Nephron (organoid): ENCODE data around the gene ATG16L2.

Source experiments
- H3K27ac Mint-ChIP-seq, 3 experiments: 2 replicates each; pipeline ENCODE4 v1.8.0; 2020; ENCODE audit warnings: mixed read lengths in 3 of 3, mild to moderate bottlenecking in 2 of 3, moderate library complexity in 1 of 3
- H3K27me3 Mint-ChIP-seq: 2 replicates; pipeline ENCODE4 v1.8.0; 2021; ENCODE audit warnings: low read depth, mild to moderate bottlenecking, moderate library complexity, mixed read lengths
- H3K36me3 Mint-ChIP-seq: 2 replicates; pipeline ENCODE4 v1.8.0; 2020; ENCODE audit warnings: low read depth, mixed read lengths
- H3K4me1 Mint-ChIP-seq: 2 replicates; pipeline ENCODE4 v1.8.0; 2020; ENCODE audit warnings: mixed read lengths
- H3K4me3 Mint-ChIP-seq, 3 experiments: 2 replicates each; pipeline ENCODE4 v1.8.0; 2020; ENCODE audit warnings: mild to moderate bottlenecking in 3 of 3, mixed read lengths in 3 of 3, moderate library complexity in 2 of 3
- H3K9me3 Mint-ChIP-seq: 2 replicates; pipeline ENCODE4 v1.8.0; 2020; ENCODE audit warnings: mixed read lengths
- TF ChIP-seq, protein P1 (sequence below), 3 experiments: fragments of 200-600 bp; sonication (generic); IDR thresholded peaks; one replicate each; pipeline ENCODE4 v1.5.0; 2021; ENCODE audit warnings: antibody characterized with exemption in 3 of 3; ENCODE audit not compliant: unreplicated experiment in 3 of 3

ATG16L2 gene

DNA sequence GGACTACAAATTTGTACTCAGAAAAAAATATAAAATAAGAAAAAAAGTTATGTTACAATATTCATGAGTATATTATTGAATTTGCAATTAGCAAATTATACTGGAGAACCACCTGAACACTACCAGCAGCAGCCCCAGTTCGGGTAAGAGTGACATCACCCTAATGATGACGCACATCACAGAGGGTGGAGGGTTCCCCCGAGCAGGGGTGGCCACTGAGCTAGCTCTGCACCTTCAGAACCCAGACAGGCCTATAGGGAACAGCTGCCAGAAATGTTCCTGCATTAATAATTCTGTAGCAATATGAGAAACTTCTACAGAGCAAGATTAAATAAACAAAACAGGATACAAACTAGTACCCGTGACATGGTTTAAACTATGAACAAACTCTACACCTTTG is 44.5 kb upstream of the ATG16L2 start:
- no peak overlapping the region for H3K4me3 Mint-ChIP-seq
- H3K27ac Mint-ChIP-seq: peak overlapping the region in 2 of 3 experiments; percentile 40 to 62
- H3K27me3 Mint-ChIP-seq: peaks cover 3% of the 10 kb centered on the region
- no peaks in the 10 kb centered on the region for H3K9me3 Mint-ChIP-seq
- TF ChIP-seq, protein P1, sequence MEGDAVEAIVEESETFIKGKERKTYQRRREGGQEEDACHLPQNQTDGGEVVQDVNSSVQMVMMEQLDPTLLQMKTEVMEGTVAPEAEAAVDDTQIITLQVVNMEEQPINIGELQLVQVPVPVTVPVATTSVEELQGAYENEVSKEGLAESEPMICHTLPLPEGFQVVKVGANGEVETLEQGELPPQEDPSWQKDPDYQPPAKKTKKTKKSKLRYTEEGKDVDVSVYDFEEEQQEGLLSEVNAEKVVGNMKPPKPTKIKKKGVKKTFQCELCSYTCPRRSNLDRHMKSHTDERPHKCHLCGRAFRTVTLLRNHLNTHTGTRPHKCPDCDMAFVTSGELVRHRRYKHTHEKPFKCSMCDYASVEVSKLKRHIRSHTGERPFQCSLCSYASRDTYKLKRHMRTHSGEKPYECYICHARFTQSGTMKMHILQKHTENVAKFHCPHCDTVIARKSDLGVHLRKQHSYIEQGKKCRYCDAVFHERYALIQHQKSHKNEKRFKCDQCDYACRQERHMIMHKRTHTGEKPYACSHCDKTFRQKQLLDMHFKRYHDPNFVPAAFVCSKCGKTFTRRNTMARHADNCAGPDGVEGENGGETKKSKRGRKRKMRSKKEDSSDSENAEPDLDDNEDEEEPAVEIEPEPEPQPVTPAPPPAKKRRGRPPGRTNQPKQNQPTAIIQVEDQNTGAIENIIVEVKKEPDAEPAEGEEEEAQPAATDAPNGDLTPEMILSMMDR (IDR thresholded peaks at IDR 0.05; ENCODE audit: unreplicated experiment in 3 of 3): no peak
- H3K4me1 Mint-ChIP-seq: peaks cover 48% of the 10 kb centered on the region
- H3K36me3 Mint-ChIP-seq: no peaks in the 10 kb centered on the region

DNA sequence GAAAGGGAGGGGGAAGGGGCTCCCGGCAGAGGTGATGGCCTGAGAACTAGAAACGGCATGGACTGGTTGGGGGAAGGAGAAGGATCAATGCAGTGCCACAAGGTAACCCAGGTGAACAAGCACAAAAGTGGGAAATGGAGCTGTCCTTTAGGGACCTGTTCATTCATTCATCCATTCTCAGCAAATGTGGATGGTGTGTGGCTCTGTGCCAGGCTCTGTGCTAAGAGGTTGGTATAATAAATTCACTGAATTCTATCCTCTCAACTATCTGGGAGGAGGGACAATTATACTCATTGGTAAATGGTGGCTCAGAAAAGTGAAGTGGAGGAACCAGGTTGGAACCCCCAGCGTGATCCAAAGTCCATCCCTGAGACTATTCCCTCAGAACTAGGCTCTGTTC is 43.4 kb upstream of the ATG16L2 start:
- H3K9me3 Mint-ChIP-seq: no peaks in the 10 kb centered on the region
- H3K27ac Mint-ChIP-seq: peak overlapping the region in 2 of 3 experiments; percentile 53 to 97
- H3K4me1 Mint-ChIP-seq: peaks cover 59% of the 10 kb centered on the region
- H3K4me3 Mint-ChIP-seq: no peak overlapping the region
- H3K27me3 Mint-ChIP-seq: peaks cover 9% of the 10 kb centered on the region
- no peaks in the 10 kb centered on the region for H3K36me3 Mint-ChIP-seq
- TF ChIP-seq, protein P1 (IDR thresholded peaks at IDR 0.05; ENCODE audit: unreplicated experiment in 3 of 3): no peak

DNA sequence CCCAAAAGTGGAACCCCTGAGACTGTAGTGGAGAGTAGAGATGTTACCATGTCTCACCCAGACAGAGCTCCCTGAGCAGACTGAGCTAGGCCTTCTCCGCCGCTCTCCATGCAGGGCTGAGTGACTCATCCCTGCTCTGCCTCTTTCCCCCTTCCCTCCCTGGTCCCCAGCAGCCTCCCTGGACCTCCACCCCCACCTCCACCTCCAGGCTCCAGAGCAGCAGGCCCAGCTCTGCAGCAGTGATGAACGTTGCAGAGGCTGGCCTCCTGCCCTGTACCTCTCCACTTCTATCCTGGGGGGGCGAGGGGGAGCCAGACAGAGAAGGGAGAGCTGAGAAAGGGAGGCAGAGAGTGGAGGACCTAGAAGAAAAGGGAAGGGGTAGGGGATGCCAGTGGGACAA is 42.7 kb upstream of the ATG16L2 start:
- peaks cover 65% of the 10 kb centered on the region for H3K4me1 Mint-ChIP-seq
- H3K27ac Mint-ChIP-seq: peak overlapping the region in 2 of 3 experiments; percentile 87 to 97
- H3K36me3 Mint-ChIP-seq: no peaks in the 10 kb centered on the region
- peak overlapping the region in 1 of 3 experiments; percentile 9 for H3K4me3 Mint-ChIP-seq
- peaks cover 9% of the 10 kb centered on the region for H3K27me3 Mint-ChIP-seq
- no peaks in the 10 kb centered on the region for H3K9me3 Mint-ChIP-seq
- TF ChIP-seq, protein P1 (IDR thresholded peaks at IDR 0.05; ENCODE audit: unreplicated experiment in 3 of 3): no peak

GRCh38 chr11:72772059-72772458 is 42.2 kb upstream of the ATG16L2 start:
- H3K27ac Mint-ChIP-seq: peak overlapping the region in 2 of 3 experiments; percentile 93 to 97
- no peaks in the 10 kb centered on the region for H3K9me3 Mint-ChIP-seq
- no peaks in the 10 kb centered on the region for H3K36me3 Mint-ChIP-seq
- no peak overlapping the region for H3K4me3 Mint-ChIP-seq
- TF ChIP-seq, protein P1 (IDR thresholded peaks at IDR 0.05; ENCODE audit: unreplicated experiment in 3 of 3): no peak
- H3K4me1 Mint-ChIP-seq: peaks cover 65% of the 10 kb centered on the region
- peaks cover 9% of the 10 kb centered on the region for H3K27me3 Mint-ChIP-seq

GRCh38 chr11:72773291-72773690 is 40.9 kb upstream of the ATG16L2 start:
- TF ChIP-seq, protein P1 (IDR thresholded peaks at IDR 0.05; ENCODE audit: unreplicated experiment in 3 of 3): no peak
- Mint-ChIP-seq H3K4me1 (peaks cover 59% of the 10 kb centered on the region), H3K27ac (peak overlapping the region; percentile 76 to 97 (median 93)), H3K27me3 (peaks cover 5% of the 10 kb centered on the region), H3K36me3 (no peaks in the 10 kb centered on the region), H3K9me3 (no peaks in the 10 kb centered on the region), H3K4me3 (peak overlapping the region in 2 of 3 experiments; percentile 4 to 59)

DNA sequence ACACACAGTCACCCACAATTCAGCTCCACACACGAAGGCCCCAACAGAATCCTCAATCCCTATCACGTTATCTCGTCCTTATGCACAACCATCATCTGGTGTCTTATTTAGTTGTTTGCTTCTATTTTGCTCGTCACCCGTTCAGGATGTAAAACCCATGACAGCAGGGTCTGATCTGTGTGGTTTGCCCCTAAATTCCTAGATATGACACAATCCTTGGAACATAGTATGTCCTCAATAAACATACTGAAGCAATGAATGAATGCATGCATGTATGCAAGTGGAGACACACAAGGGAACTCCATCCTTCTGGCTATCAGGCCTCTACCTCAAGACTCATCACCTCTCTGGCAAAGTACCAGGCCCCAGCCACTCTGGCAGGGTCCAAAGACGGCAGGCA is 40.5 kb upstream of the ATG16L2 start:
- Mint-ChIP-seq H3K27me3 (peaks cover 5% of the 10 kb centered on the region), H3K36me3 (no peaks in the 10 kb centered on the region), H3K4me1 (peaks cover 55% of the 10 kb centered on the region), H3K4me3 (peak overlapping the region in 2 of 3 experiments; percentile 4 to 59), H3K9me3 (no peaks in the 10 kb centered on the region), H3K27ac (peak overlapping the region; percentile 76 to 97 (median 93))
- TF ChIP-seq, protein P1 (IDR thresholded peaks at IDR 0.05; ENCODE audit: unreplicated experiment in 3 of 3): no peak
